GM18519 (cell line): ENCODE data around the gene CNOT1.
A peak's percentile ranks its signal among the peaks of the same experiment; 100 is the strongest.

Experiments
- ATAC-seq: cut with Tn5 transposase; IDR thresholded peaks from one replicate; pipeline ENCODE4 v1.9.1; 2021; ENCODE audit warnings: mild to moderate bottlenecking, moderate library complexity; ENCODE audit not compliant: unreplicated experiment, low FRiP score

The CNOT1 gene

DNA sequence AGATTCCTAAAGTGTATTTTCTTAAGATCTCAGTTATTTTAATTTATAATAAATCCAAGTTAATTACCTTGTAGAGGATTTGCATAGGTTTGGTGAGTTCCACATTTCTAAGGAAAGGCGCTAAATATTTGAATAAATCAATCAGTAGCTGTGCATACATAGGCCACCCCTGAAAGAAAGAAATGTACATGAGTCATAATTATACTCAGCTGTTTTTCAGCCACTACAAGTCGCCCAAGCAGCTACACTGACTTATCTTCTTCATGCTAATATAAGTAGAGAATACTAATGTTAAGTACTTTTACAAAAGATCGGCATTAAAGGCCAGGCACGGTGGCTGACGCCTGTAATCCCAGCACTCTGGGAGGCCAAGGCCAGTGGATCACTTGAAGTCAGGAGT lies 99.4 kb downstream of the CNOT1 start:
- no peak for ATAC-seq

DNA sequence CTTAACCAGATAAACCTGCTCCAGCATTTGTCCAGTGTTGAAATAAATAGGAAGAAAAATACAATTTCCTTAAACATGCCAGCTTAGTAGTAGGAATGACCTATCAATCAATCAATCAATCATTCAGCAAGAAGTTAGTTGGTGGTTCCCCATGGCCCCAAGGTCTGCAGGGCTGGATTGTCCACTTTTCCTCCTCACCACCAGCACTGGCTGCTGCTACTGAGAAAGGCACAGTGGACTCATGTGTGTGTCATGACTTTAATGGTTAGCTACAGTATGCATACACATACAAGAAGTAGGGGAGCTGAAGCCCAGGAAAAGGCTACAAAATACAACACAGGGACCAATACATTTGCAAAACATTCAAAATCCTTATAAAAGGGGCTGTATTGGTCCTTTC lies 109.9 kb downstream of the CNOT1 start:
- ATAC-seq = no peak

DNA sequence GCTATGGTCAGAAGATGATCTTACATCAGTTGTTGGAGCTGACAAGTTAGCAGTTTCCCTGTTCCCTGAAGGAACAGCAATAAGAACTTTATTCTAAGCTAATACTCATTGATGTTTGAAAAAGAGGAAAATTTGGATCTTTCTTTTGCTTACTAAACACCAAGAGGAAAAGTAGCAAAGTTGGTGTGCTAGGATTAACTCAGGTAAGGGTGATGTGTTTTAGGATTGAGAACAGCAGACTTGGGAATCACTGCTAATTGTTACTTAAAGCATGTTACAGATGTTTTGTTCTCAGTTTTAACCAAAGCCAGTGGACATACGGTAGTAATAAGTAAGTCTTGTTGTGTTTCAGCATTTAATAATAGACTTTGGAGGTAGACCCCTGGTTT lies 110.7 kb downstream of the CNOT1 start:
- ATAC-seq = no peak

DNA sequence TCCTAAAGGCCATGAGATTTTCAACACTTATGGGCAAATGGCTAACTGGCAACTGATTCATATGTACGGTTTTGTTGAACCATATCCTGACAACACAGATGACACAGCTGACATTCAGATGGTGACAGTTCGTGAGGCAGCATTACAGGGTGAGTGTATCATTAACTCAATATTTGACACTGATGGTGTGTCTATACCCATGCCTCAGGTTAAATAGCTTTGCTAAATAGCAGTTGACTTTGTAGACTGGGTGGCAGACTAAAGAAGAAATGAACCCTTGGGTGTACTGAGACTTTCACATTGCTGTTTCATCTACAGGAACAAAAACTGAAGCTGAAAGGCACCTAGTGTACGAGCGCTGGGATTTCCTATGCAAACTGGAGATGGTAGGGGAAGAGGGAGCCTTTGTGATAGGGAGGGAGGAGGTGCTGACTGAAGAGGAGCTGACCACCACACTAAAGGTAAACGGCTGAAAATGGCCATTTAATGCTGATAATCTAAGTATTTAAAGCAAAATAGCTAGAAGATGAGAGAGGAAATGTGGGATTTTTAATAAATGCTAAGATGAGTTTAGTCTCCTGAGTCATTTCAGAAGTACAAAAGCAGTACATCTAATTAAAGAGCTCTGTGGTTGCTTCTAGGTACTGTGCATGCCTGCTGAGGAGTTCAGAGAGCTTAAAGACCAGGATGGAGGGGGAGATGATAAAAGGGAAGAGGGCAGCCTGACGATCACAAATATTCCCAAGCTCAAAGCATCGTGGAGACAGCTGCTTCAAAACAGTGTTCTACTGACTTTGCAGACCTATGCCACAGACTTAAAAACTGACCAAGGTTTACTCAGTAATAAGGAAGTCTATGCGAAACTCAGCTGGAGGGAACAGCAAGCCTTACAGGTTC lies 111.3 kb downstream of the CNOT1 start:
- ATAC-seq = peak; percentile 37

DNA sequence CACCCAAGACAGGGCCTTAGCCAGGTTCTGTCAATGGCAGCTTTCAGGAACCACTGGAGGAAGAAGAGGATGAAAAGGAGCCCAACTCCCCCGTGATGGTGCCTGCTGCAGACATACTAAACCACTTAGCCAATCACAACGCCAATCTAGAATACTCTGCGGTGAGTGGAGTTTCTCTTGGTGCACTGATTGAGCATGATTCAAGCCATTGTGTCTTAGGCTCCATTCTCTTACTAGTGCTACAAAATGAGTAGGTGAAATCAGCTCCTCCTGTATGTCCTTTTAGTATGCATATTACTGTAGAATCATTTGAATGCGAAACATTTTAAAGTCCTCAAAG lies 112.9 kb downstream of the CNOT1 start:
- ATAC-seq = no peak

GRCh38 chr16:58515871-58516767 lies 113.5 kb downstream of the CNOT1 start:
- peak; percentile 37 for ATAC-seq

GRCh38 chr16:58515125-58515870 lies 114.3 kb downstream of the CNOT1 start, which contains the start of gene SETD6:
TSS of gene SETD6 (plus strand) at chr16:58515517. CDS start at chr16:58515538, 21 bp downstream.
- ATAC-seq = peak; percentile 63

DNA sequence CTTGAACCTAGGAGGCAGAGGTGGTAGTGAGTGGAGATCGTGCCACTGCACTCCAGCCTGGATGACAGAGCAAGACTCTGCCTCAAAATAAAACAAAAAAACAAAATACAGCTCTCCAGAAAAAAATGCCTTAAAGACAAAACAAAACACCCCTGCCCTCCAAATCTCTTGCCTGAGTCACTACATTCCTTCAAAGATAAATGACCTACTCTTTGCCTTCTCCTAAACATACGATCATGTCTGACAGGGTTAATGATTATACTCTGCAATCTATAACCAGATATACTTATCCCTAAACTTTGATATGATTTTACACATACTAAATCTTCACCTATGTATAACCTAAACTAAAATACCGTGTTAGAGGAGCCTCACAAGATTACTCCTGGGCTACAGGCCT lies 115.8 kb downstream of the CNOT1 start:
- no peak for ATAC-seq

GRCh38 chr16:58511933-58512815 lies 117.5 kb downstream of the CNOT1 start:
- no peak for ATAC-seq

DNA sequence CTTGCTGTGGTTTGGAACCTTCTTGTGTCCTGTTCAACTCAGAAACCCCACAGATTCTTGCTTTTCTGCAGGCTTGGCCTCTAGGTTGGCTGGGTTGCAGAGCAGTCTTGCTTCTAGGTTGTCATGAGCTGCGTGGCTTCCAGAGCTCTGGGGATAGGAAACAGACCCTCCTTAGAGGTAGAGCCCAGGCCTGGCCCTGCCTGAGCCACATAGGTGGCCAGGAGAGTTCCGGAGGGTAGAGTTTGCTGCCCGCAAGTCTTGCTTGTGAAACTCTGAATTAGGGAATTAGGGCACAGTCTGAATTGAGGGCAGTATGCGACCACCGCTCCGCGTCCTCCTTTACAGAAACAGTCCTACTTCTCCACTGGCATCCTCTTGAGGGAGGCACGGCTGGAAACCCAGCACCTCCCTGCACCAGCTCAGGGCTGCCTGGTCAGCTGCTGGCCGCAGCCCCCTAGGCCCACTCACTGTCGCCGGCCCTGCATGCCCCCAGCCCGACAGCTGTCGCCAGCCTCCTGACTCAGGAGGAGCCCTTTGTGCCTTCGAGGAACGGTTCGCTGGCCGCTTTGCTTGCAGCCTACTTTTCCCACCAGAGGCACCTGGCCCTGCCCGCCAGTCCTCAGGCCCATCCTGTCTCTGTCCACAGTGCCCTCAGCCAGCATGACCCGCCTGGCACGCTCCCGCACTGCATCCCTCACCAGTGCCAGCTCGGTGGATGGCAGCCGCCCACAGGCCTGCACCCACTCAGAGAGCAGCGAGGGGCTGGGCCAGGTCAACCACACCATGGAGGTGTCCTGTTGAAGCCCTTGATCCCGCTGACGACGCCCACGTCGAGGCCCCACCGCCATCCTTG lies 118.6 kb downstream of the CNOT1 start:
- ATAC-seq = no peak

DNA sequence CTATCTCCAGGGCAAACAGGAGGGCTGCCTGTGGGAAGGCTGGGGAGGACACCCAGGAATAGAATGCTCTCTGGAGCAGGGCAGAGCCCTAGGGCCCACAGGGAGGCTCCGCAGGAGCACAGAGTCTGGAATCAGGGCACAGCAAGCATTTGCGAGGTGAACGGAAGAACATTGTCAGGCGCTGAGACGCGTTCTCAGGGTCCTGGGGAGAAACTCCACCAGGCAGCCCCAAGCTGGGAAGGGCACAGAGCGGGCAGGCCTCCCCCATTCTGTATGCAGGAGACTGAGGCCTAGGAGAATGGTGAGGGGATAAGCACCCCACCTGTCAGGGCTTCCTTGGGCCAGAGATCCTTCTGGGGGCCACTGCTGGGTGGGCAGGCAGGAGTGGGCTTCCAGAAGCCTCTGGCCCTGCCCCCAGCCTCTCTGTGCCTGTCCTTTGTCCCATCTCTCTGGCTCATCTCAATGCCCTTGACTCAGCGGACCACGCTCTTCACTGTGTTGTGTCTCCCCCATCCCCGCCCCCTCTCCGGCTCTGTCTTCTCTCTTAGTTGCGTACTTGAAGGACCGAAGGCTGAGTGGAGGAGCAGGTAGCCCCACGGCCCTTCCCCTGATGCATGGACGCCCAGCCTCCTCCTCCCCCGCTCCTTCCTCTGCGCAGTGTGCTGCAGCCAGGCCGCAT lies 119.4 kb downstream of the CNOT1 start:
- ATAC-seq = no peak

GRCh38 chr16:58509256-58510096 lies 120.2 kb downstream of the CNOT1 start:
- no peak for ATAC-seq

- ATAC-seq = no peak
Measured at GRCh38 chr16:58508671-58509251, 120.9 kb downstream of the CNOT1 start.

DNA sequence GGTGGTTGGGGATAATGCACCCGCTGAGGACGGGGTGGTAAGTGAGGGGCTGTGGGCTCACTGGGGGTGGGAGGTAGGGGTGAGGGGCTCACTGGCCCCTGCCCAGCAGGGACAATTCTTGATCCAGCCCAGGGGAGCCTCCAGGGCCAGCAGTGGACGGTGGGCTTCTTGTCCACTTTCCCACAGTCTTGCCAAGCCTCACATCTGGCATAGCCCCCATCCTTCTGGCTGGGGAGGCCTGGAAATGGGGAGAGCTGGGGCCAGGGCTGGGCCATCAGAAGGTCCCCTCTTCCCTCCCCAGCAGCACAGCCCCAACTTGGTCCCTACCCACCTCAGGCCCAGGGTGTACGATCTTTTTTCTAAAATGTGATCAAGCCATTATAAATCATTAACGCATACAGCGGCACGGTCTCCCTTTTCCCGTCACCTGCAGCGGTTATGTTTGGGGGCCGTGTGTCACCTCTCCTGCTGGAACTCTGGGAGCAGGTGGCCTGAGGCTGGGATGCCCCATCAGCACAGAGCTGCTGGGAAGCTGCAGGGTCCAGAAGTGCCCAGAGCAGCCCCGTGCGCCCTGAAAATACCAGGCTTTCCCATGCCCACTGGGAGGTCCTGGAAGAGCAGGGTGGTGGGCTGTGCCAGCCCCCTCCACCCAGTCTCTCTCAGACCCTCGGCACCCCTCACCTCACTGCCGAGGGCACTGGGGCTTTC lies 121.5 kb downstream of the CNOT1 start:
- ATAC-seq = no peak

- ATAC-seq = no peak
Measured at GRCh38 chr16:58507195-58507962, 122.2 kb downstream of the CNOT1 start.
